DMS114 treated with DMSO at 0.1 percent for 48 hours (cell line): Measurements from ENCODE around the gene TPST2.

Source experiments
- DNase-seq: peaks from one replicate; lab custom pipeline; 2025; ENCODE audit not compliant: unreplicated experiment; lab: John Stamatoyannopoulos, UW

The TPST2 gene

GRCh38 chr22:26610996-26611395 lies 21.1 kb upstream of the TPST2 start:
- no peak for DNase-seq

- no peak for DNase-seq
Observed at GRCh38 chr22:26610072-26610958, 20.4 kb upstream of the TPST2 start.

GRCh38 chr22:26609287-26609686 lies 19.4 kb upstream of the TPST2 start:
- no peak for DNase-seq

- no peak for DNase-seq
Observed at GRCh38 chr22:26608129-26608528, 18.2 kb upstream of the TPST2 start.

GRCh38 chr22:26606611-26607010 lies 16.7 kb upstream of the TPST2 start:
- DNase-seq: no peak

GRCh38 chr22:26604368-26604767 lies 14.4 kb upstream of the TPST2 start:
- no peak for DNase-seq

- no peak for DNase-seq
Observed at GRCh38 chr22:26602127-26602526, 12.2 kb upstream of the TPST2 start.

- no peak for DNase-seq
Observed at GRCh38 chr22:26601726-26602125, 11.8 kb upstream of the TPST2 start.

GRCh38 chr22:26599505-26599904 lies 9.6 kb upstream of the TPST2 start:
- no peak for DNase-seq

GRCh38 chr22:26597480-26597879 lies 7.5 kb upstream of the TPST2 start:
- no peak for DNase-seq

GRCh38 chr22:26597026-26597425 lies 7.1 kb upstream of the TPST2 start:
- DNase-seq: no peak

- no peak for DNase-seq
Observed at GRCh38 chr22:26593763-26594162, 3.8 kb upstream of the TPST2 start.

GRCh38 chr22:26592421-26592891 lies 2.5 kb upstream of the TPST2 start:
- DNase-seq: no peak

GRCh38 chr22:26589367-26589844 lies 526 bp downstream of the TPST2 start:
- DNase-seq: no peak

- DNase-seq: no peak
Observed at GRCh38 chr22:26588729-26589366, 1.1 kb downstream of the TPST2 start.

GRCh38 chr22:26587991-26588613 lies 1.8 kb downstream of the TPST2 start:
- DNase-seq: no peak

GRCh38 chr22:26586556-26587325 lies 3.2 kb downstream of the TPST2 start:
- DNase-seq: no peak

GRCh38 chr22:26585104-26585790 lies 4.7 kb downstream of the TPST2 start:
- no peak for DNase-seq

GRCh38 chr22:26584010-26584409 lies 5.9 kb downstream of the TPST2 start:
- no peak for DNase-seq

GRCh38 chr22:26581633-26582168 lies 8.2 kb downstream of the TPST2 start:
- DNase-seq: no peak
